Fibroblast of pulmonary artery (primary cell): Measurements from ENCODE around the gene RRM2.

ENCODE experiments used
- DNase-seq: peaks from one replicate; pipeline ENCODE4 v3.0.0-alpha.2; 2010; ENCODE audit warnings: low read depth
- H3K4me3 ChIP-seq: replicated peaks from 2 replicates; pipeline ENCODE4 v1.5.1; 2011; ENCODE audit warnings: low read depth, mild to moderate bottlenecking, control low read depth, low read length, moderate library complexity
- TF ChIP-seq, protein P1 (sequence below): IDR thresholded peaks from 2 replicates; pipeline ENCODE4 v1.5.1; 2011; ENCODE audit warnings: mild to moderate bottlenecking, control low read depth, low read length, inconsistent platforms; ENCODE audit errors: missing control alignments

Gene RRM2

DNA sequence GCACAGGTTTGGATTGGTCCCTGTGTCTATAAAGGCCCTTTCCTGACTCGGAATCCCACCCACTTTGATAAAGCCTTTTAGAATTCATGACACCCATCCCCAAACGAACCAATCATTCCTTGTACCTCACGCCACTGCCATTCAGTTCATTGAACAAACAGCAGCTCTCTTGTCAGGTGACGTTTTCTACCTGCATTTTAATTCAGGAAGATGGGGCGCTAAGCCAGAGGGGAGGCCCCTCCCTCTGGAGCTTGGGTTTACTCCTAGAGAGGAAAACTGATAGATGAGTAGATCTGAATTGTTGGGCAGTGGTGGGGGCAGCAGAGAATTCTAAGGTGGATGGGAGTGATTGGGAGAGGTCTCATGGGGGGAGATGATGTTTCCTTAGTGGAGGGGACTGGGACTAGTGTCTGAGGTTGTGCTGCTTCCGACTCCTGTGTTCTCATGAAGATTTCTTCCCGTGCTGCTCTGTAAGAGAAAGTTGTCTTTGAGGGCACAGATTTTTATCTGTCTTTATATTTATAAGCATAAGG, 9.6 kb downstream of the RRM2 start:
- H3K4me3 ChIP-seq, result no peak overlapping the region
- no peak for DNase-seq
- TF ChIP-seq, protein P1, sequence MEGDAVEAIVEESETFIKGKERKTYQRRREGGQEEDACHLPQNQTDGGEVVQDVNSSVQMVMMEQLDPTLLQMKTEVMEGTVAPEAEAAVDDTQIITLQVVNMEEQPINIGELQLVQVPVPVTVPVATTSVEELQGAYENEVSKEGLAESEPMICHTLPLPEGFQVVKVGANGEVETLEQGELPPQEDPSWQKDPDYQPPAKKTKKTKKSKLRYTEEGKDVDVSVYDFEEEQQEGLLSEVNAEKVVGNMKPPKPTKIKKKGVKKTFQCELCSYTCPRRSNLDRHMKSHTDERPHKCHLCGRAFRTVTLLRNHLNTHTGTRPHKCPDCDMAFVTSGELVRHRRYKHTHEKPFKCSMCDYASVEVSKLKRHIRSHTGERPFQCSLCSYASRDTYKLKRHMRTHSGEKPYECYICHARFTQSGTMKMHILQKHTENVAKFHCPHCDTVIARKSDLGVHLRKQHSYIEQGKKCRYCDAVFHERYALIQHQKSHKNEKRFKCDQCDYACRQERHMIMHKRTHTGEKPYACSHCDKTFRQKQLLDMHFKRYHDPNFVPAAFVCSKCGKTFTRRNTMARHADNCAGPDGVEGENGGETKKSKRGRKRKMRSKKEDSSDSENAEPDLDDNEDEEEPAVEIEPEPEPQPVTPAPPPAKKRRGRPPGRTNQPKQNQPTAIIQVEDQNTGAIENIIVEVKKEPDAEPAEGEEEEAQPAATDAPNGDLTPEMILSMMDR, result no peak

DNA sequence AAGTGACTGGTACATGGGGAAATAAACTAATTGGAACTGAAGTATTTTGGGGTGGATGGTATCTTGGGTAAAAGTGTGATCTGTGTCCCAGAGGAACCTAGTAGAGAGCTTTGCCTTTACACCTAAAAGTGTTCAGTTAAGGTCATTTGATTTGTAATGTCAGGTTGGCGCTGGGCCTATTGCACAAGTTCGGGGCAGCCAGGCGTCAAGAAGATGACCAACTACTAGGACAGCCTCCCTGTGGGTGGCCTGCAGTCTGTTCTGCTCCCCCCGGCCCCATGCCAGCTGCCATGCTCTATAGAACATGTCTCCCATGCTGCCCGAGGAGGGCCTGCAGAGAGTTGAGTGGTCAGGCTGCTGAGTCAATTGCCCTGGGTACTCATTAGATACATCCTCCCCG, 10.1 kb downstream of the RRM2 start:
- no peak for DNase-seq
- no peak overlapping the region for H3K4me3 ChIP-seq
- TF ChIP-seq, protein P1, result no peak

DNA sequence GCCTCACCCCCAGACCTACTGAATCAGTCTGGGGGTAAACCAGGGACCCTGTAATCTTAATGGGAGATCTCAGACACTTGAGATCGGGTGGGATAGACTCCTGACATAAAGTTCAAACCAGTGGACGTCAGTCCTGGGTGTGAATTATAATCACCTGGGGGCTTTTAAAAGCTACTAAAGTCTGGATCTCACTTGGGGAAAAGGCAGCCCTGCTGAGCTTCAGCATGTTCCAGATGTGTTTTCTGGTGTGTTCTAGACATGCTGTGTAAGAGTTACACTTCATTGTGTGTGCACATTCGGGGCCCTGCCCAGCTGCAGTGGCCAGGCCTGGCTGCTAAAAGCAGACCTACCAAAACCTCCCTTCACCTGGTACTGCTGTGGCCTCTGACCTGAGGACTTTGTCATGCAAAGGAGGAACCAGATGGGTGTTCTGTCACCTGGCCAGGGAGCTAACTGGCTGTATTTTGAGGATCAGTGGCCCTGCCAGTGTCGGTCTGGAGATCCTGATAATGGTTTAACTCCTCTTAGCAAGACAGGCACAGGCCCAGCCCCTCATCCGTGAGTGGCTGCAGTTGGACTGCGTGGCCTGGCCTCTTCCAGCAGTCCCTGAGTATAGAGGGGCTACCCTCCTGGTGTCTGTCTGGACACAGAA, 10.6 kb downstream of the RRM2 start:
- H3K4me3 ChIP-seq, result no peak overlapping the region
- DNase-seq, result no peak
- TF ChIP-seq, protein P1, result no peak

DNA sequence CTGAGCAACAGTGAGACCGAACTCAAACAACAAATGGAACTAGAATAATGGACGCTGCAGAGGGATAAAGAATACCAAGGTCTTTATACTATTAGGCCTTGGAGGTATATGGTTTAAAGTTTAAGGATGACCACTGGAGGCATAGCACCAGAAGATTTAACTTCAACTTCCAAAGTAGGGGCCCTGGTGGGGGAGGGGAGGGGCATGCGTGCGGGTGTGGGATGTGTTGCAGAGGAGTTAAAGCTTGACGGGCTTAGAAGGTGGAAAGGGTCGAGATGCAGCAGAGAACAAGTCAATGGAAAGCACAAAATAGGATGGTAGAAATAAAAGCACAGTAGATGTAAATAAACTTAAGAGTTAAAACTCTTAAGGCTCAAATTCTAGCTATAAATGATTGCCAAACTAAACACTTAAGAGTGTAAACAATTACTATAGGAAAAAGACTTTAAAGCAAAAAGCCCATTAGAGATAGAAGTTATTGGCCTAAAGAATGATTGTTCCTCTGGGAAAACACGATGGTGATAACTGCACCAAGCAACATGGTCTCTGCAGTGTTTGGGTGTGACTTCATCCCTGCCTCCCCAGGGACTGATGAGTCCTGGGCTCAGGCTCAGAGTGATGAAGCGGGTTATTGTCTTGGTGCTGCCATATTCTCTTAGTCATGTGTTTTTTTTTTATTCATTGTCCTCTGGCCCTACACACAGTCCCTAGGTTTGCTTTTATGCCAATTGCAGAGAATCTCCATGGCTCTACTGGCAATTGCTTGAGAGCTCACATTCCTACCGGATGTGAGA, 13.0 kb downstream of the RRM2 start:
- no peak overlapping the region for H3K4me3 ChIP-seq
- peak; percentile 62 for DNase-seq
- TF ChIP-seq, protein P1, result no peak

DNA sequence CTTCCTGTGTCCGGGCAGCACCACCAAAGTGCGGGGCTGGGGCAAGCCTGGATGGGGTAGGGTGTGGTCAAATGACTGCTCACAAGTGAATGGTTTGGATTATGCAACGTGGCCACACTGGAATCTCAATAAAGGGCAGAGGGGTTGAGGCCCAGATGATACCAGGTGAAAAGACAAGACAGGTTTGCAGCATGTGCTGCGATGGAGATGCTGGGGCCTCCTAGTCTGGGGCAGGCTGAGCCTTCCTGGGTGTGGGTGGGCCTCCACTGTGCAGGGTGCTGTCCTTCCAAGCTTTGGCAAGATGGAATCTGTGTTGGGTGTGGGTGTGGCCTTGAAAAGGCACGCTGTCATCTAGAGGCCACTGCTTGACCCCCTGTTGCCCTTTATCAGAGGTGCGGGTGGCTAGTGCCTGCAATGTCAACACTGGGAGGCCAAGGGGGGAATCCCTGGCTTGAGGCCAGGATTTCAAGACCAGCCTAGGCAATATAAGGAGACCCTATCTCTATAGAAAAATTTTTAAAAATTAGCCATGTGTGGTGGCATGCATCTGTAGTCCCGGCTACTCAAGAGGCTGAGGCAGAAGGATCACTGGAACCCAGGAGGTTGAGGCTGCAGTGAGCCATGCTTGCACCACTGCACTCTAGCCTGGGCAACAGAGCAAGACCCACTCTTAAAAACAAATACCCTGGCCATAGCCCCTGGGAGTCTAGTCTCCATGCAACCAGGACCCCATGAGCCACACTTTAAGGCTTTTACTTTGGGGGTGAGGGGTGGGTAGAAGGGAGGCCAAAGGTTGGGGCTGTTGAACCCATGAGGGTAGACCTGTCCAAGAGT, 13.8 kb downstream of the RRM2 start:
- no peak overlapping the region for H3K4me3 ChIP-seq
- no peak for DNase-seq
- TF ChIP-seq, protein P1, result no peak

DNA sequence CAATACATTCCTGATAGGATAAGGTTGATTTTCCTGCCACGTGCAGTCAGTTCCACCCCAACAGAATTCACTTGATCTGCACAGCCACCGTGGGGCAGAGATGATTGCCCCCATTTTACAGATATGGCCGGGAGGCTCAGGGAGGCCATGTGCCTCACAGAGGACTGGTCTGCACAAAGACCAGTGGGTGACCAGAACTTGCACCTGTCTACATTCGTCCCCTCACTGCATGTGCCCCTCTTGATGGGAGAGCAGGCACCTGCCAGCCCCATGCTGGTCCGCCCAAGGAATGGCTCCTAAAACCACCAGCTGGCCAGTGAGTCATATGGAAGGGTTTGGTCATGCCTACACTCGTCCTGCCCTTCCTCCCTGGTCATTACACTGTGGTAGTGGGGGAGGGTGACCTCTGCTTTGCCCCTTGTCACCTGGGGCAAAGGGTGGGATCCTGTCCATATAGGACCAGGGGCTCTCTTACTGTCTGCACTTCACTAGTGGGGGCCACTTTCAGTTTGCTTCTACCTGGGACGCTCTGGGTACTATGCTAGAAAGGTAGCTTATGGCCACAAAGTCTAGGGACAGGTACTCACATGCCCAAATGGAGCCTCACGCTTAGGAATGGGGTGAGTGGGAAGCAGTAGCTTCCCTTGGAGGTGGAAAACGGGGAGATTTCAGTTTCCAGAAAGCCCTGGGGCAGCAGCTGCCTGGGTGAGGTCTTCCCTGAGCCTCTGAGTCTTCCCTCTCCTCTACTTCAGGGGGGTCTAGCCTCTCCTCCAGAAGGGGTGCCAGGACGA, 14.7 kb downstream of the RRM2 start:
- DNase-seq, result no peak
- no peak overlapping the region for H3K4me3 ChIP-seq
- TF ChIP-seq, protein P1, result no peak
